Neuronal stem cell (in vitro differentiated cells): ENCODE measurements around the gene DNM3.
A peak's percentile ranks its signal among the peaks of the same experiment; 100 is the strongest.

Experiments
- DNase-seq: peaks from one replicate; pipeline ENCODE4 v3.0.0-alpha.2; 2013; ENCODE audit warnings: low spot score
- H2AFZ ChIP-seq: one replicate; pipeline ENCODE4 v1.6.1; 2013; ENCODE audit warnings: mild to moderate bottlenecking, low read length, inconsistent platforms
- H2AK5ac ChIP-seq: 2 replicates; pipeline ENCODE4 v1.6.1; 2013; ENCODE audit warnings: low read depth, mild to moderate bottlenecking, inconsistent platforms, low read length, moderate library complexity, mixed read lengths
- H2BK120ac ChIP-seq: 2 replicates; pipeline ENCODE4 v1.6.1; 2013; ENCODE audit warnings: low read depth, mild to moderate bottlenecking, inconsistent platforms, low read length, moderate library complexity, mixed read lengths
- H2BK12ac ChIP-seq: one replicate; pipeline ENCODE4 v1.6.1; 2013; ENCODE audit warnings: low read length, inconsistent platforms
- H2BK15ac ChIP-seq: 2 replicates; pipeline ENCODE4 v1.6.1; 2013; ENCODE audit warnings: mild to moderate bottlenecking, low read length, inconsistent platforms, mixed read lengths
- H2BK5ac ChIP-seq: one replicate; pipeline ENCODE4 v1.6.1; 2013; ENCODE audit warnings: inconsistent platforms, mild to moderate bottlenecking, low read length, moderate library complexity
- H3K14ac ChIP-seq: one replicate; pipeline ENCODE4 v1.6.1; 2013; ENCODE audit warnings: low read length, inconsistent platforms
- H3K18ac ChIP-seq: 2 replicates; pipeline ENCODE4 v1.6.1; 2013; ENCODE audit warnings: low read length, inconsistent platforms
- H3K23ac ChIP-seq: 2 replicates; pipeline ENCODE4 v1.6.1; 2013; ENCODE audit warnings: low read depth, mild to moderate bottlenecking, mixed read lengths, low read length, inconsistent platforms; ENCODE audit not compliant: poor library complexity
- H3K27ac ChIP-seq: replicated peaks from 3 replicates; pipeline ENCODE4 v1.5.1; 2013; ENCODE audit warnings: low read length, inconsistent platforms
- H3K27me3 ChIP-seq, 3 experiments: 2 replicates each; pipeline ENCODE4 v1.6.1; 2013; ENCODE audit warnings: low read length in 3 of 3, mild to moderate bottlenecking in 2 of 3, inconsistent platforms in 1 of 3, low read depth in 1 of 3, mixed read lengths in 1 of 3, moderate library complexity in 1 of 3; ENCODE audit not compliant: control insufficient read depth in 3 of 3, insufficient read depth in 3 of 3
- H3K36me3 ChIP-seq, 2 donors: replicated peaks in 1 of 2; 2 replicates each; pipeline ENCODE4 v1.6.1; 2013; ENCODE audit warnings: low read length in 2 of 2; ENCODE audit not compliant: control insufficient read depth in 2 of 2, insufficient read depth in 2 of 2
- H3K4ac ChIP-seq: 2 replicates; pipeline ENCODE4 v1.6.1; 2013; ENCODE audit warnings: inconsistent platforms, mild to moderate bottlenecking, low read length, moderate library complexity
- H3K4me1 ChIP-seq, 2 donors: 1 replicate in 1 of 2; 2 replicates in 1 of 2; pipeline ENCODE4 v1.6.1; 2013; ENCODE audit warnings: low read length in 2 of 2, low read depth in 1 of 2; ENCODE audit not compliant: control insufficient read depth in 2 of 2, insufficient read depth in 1 of 2
- H3K4me2 ChIP-seq: one replicate; pipeline ENCODE4 v1.6.1; 2013; ENCODE audit warnings: mild to moderate bottlenecking, low read length, inconsistent platforms; ENCODE audit not compliant: insufficient read depth, poor library complexity, severe bottlenecking
- H3K4me3 ChIP-seq, 2 donors: 2 replicates each; pipeline ENCODE4 v1.5.1; 2013; ENCODE audit warnings: low read length in 2 of 2, mild to moderate bottlenecking in 2 of 2, inconsistent platforms in 1 of 2, moderate library complexity in 1 of 2
- H3K79me1 ChIP-seq: one replicate; pipeline ENCODE4 v1.6.1; 2013; ENCODE audit warnings: low read depth, mild to moderate bottlenecking, inconsistent platforms, low read length, moderate library complexity
- H3K9ac ChIP-seq: one replicate; pipeline ENCODE4 v1.6.1; 2013; ENCODE audit warnings: mild to moderate bottlenecking, low read depth, low read length, inconsistent platforms; ENCODE audit not compliant: poor library complexity
- H3K9me3 ChIP-seq, 2 donors: replicated peaks in 1 of 2; 2 replicates each; pipeline versions ENCODE3 to v1.6.1; 2013; ENCODE audit warnings: low read length in 2 of 2, mild to moderate bottlenecking in 2 of 2, inconsistent platforms in 1 of 2, low read depth in 1 of 2, mixed read lengths in 1 of 2, moderate library complexity in 1 of 2; ENCODE audit not compliant: control insufficient read depth in 2 of 2, insufficient read depth in 1 of 2
- H4K8ac ChIP-seq: one replicate; pipeline ENCODE4 v1.6.1; 2013; ENCODE audit warnings: low read depth, mild to moderate bottlenecking, inconsistent platforms, low read length, moderate library complexity
- H4K91ac ChIP-seq: one replicate; pipeline ENCODE4 v1.6.1; 2013; ENCODE audit warnings: low read length, low read depth, mild to moderate bottlenecking, inconsistent platforms; ENCODE audit not compliant: poor library complexity
- WGBS, 2 donors: extraction: QIAGEN DNeasy Blood & Tissue Kit; methylation state at CpG; one replicate each; pipeline ENCODE4 v1.1.7; 2013; ENCODE audit warnings: missing lambda C conversion rate in 2 of 2, mixed read lengths in 1 of 2; ENCODE audit not compliant: insufficient read length in 2 of 2, insufficient replicate concordance in 1 of 2; ENCODE audit errors: extremely low coverage in 2 of 2; 5-methylcytosine and 5-hydroxymethylcytosine counted together

The DNM3 gene

DNA sequence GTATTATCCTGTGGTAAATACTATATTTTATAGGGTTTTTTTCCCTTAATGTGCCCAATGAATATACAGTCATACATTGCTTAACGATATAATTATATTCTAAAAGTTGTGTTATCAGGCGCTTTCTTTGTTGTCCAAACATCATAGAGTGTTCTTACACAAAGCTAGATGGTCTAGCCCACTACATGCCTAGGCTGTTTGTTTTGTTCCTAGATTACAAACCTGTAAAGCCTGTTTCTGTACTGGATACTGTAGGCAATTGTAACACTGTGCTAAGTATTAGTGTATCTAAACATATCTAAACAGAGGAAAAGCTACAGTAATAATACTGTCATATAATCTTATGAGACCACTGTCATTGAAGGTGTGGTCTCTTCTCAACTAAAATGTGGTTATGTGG is 336.6 kb downstream of the DNM3 start:
- Histone ChIP-seq H4K8ac (no peak overlapping the region), H3K4me2 (no peak overlapping the region), H3K4me3 (no peak overlapping the region), H3K14ac (no peak overlapping the region), H4K91ac (no peak overlapping the region), H3K4me1 (no peaks in the 10 kb centered on the region), H3K27ac (no peak overlapping the region), H2AK5ac (no peak overlapping the region), H2BK5ac (no peak overlapping the region), H3K27me3 (no peaks in the 10 kb centered on the region), H3K23ac (no peak overlapping the region), H2BK120ac (no peak overlapping the region), H3K9ac (no peak overlapping the region), H2BK15ac (no peak overlapping the region), H2AFZ (no peak overlapping the region), H3K9me3 (no peaks in the 10 kb centered on the region), H3K79me1 (no peaks in the 10 kb centered on the region), H3K4ac (no peak overlapping the region), H3K18ac (no peak overlapping the region), H2BK12ac (no peak overlapping the region), H3K36me3 (no peaks in the 10 kb centered on the region)
- DNase-seq: no peak
- no CpG with 5 or more reads among the region's 2 CpGs for WGBS, 2 donors

DNA sequence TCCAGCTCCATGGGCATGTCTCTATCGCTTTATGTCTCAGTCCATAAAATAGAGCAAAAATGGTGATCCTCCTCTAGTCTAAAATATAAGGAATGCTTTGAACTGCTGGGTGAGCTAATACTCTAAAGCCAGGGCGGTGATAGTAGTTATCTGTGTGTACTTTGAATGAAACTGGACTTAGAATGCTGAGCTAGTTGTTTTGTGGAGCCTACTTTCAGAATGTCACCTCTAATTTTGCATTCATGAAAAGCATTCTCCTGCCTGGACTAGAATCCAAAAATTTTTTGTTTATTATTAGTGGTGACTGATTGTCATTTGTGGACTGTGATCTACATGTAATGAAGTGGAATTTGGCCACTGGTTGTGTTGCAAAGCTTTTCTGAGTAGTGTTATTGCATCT is 337.6 kb downstream of the DNM3 start:
- Histone ChIP-seq H2BK120ac (no peak overlapping the region), H3K14ac (no peak overlapping the region), H3K27ac (no peak overlapping the region), H2AFZ (no peak overlapping the region), H3K27me3 (no peaks in the 10 kb centered on the region), H3K4me2 (no peak overlapping the region), H3K4ac (no peak overlapping the region), H3K18ac (no peak overlapping the region), H3K79me1 (no peaks in the 10 kb centered on the region), H3K4me1 (no peaks in the 10 kb centered on the region), H3K9me3 (no peaks in the 10 kb centered on the region), H3K4me3 (no peak overlapping the region), H3K9ac (no peak overlapping the region), H4K8ac (no peak overlapping the region), H4K91ac (no peak overlapping the region), H2AK5ac (no peak overlapping the region), H3K23ac (no peak overlapping the region), H3K36me3 (no peaks in the 10 kb centered on the region), H2BK12ac (no peak overlapping the region), H2BK5ac (no peak overlapping the region), H2BK15ac (no peak overlapping the region)
- no CpG with 5 or more reads among the region's 2 CpGs for WGBS, 2 donors
- DNase-seq: no peak

DNA sequence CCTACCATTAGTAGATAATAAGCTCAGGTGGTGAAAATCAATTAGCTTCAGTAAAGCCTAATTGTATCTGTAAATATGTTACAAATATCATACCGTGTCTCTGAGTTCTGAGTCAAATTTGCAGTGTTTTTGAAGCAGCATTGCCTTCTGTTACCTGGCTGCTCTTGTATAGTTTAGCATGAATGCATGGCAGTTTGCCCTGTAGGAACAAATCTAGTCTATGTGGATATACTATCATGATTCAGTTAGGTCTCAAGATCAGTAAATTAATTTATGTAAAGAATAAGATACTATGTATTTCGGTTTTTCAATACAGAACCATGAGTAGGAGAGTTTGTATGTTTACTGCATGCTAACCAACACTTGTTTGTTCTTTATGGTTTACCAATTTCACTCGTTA is 338.6 kb downstream of the DNM3 start:
- no peak overlapping the region for H3K23ac ChIP-seq
- H3K4ac ChIP-seq: no peak overlapping the region
- H2BK5ac ChIP-seq: no peak overlapping the region
- DNase-seq: no peak
- no peak overlapping the region for H3K18ac ChIP-seq
- no peak overlapping the region for H2BK12ac ChIP-seq
- H2AFZ ChIP-seq: no peak overlapping the region
- no peak overlapping the region for H2BK15ac ChIP-seq
- no peak overlapping the region for H3K4me2 ChIP-seq
- H3K27me3 ChIP-seq: no peaks in the 10 kb centered on the region
- H3K14ac ChIP-seq: no peak overlapping the region
- H4K91ac ChIP-seq: no peak overlapping the region
- no peak overlapping the region for H3K4me3 ChIP-seq
- no peaks in the 10 kb centered on the region for H3K9me3 ChIP-seq
- no peak overlapping the region for H4K8ac ChIP-seq
- no peak overlapping the region for H3K9ac ChIP-seq
- no peaks in the 10 kb centered on the region for H3K36me3 ChIP-seq
- H2BK120ac ChIP-seq: no peak overlapping the region
- WGBS, 2 donors: no CpG with 5 or more reads among the region's 3 CpGs
- no peaks in the 10 kb centered on the region for H3K4me1 ChIP-seq
- H3K27ac ChIP-seq: no peak overlapping the region
- H2AK5ac ChIP-seq: no peak overlapping the region
- H3K79me1 ChIP-seq: no peaks in the 10 kb centered on the region

DNA sequence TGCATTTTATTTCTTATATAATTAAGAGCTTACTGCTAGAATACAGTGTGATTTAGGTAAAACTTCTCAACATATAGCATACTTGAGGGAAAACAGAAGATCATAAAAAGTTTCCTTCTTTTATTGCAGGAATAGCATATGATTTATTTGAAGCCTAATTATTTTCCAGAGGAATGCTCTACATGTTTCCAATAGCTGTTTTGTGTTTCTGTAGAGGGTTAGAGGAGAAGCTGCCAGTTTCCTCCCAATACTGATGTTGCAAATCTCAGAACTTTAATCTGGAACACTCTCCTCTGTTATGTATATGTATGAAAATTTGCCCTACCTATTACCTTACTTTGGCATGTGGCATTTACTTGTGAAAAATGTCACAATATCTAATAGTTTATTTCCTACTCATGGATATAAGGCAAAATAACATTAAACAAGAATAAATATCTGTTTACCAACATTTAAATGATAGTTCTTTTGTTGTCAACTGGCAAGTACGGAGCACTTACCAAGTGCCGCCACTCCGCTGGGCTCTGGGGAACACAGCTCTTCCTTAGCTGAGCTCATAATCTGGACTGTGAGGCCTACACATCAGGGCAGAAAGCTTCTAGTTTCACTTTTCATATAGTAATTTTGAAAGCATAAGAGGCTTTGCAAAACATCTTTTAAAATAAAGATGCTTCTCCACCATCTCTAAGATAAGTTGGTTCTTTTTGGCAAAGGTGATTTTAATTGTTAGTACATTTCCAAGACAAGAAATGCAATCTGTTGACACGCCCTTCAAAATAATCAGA is 339.4 kb downstream of the DNM3 start:
- H3K27ac ChIP-seq: no peak overlapping the region
- H2BK15ac ChIP-seq: no peak overlapping the region
- no peak overlapping the region for H3K18ac ChIP-seq
- no peak overlapping the region for H3K23ac ChIP-seq
- H2BK120ac ChIP-seq: no peak overlapping the region
- no peak overlapping the region for H3K4ac ChIP-seq
- no peak overlapping the region for H2AK5ac ChIP-seq
- H3K4me2 ChIP-seq: no peak overlapping the region
- no peaks in the 10 kb centered on the region for H3K79me1 ChIP-seq
- H3K9ac ChIP-seq: no peak overlapping the region
- H2BK5ac ChIP-seq: no peak overlapping the region
- H3K4me3 ChIP-seq: no peak overlapping the region
- no peak overlapping the region for H4K8ac ChIP-seq
- H4K91ac ChIP-seq: no peak overlapping the region
- no peaks in the 10 kb centered on the region for H3K4me1 ChIP-seq
- H3K9me3 ChIP-seq: no peaks in the 10 kb centered on the region
- H2BK12ac ChIP-seq: no peak overlapping the region
- H2AFZ ChIP-seq: peak overlapping the region; percentile 0
- no peaks in the 10 kb centered on the region for H3K27me3 ChIP-seq
- no peaks in the 10 kb centered on the region for H3K36me3 ChIP-seq
- H3K14ac ChIP-seq: no peak overlapping the region
- DNase-seq: no peak
- no CpG with 5 or more reads among the region's 4 CpGs for WGBS, 2 donors
